ENCODE data around the gene TXNL4B. TPM values are rescaled to one million over a fixed set of nuclear protein-coding genes. Genes with fewer than 3 reads are reported as not detected.

TXNL4B gene
- total RNA-seq, 1 experiment from 2014 or later: 7.7 TPM

- no TSS peak for BruUV-seq (replicated peaks)
- in situ Hi-C loops (cut with HindIII; ENCODE audit: low pct_unique_long_range_greater_than_20kb, low sequenced_read_pairs) (no loop called here), intact Hi-C loops (cut with micrococcal nuclease; ENCODE audit: unreplicated experiment) (no loop called here)
- H3K36me3 ChIP-seq (ENCODE audit: control insufficient read depth, insufficient read depth, low read length): no peaks in the 10 kb centered on the region
- no peak for DNase-seq (ENCODE audit: low read depth, low spot score)
- TF ChIP-seq CTCF (IDR thresholded peaks at IDR 0.05): no peak
- no peak for TF ChIP-seq REST (IDR thresholded peaks at IDR 0.05; ENCODE audit: insufficient read depth in 1 of 2, low read depth in 2 of 2, low read length in 1 of 2)
- TF ChIP-seq SIN3A (IDR thresholded peaks at IDR 0.05; ENCODE audit: borderline replicate concordance, insufficient read depth, low read depth, low read length): no peak
- no peak for TF ChIP-seq TCF7L2 (IDR thresholded peaks at IDR 0.05; ENCODE audit: low read depth, low read length)
- no peak for TF ChIP-seq POLR2AphosphoS5 (IDR thresholded peaks at IDR 0.05; ENCODE audit: low read depth, low read length)
- H3K27me3 ChIP-seq (ENCODE audit: control insufficient read depth, insufficient read depth, low read length): no peaks in the 10 kb centered on the region
- ChIA-PET CTCF (no interaction called here), POLR2A (no interaction called here)
- H3K4me1 ChIP-seq (ENCODE audit: control insufficient read depth, insufficient read depth, low read length): no peaks in the 10 kb centered on the region
- ATAC-seq: no peak
- no peak overlapping the region for H3K27ac ChIP-seq (ENCODE audit: low read length)
- no peaks in the 10 kb centered on the region for H3K9me3 ChIP-seq (ENCODE audit: control insufficient read depth, insufficient read depth, low read depth, low read length)
- H3K4me3 ChIP-seq (ENCODE audit: low read depth in 2 of 2, low read length in 2 of 2): no peak overlapping the region
Measured at GRCh38 chr16:72044825-72045359, 48.5 kb downstream of the TXNL4B start.

- Histone ChIP-seq H3K9me3 (ENCODE audit: control insufficient read depth, insufficient read depth, low read depth, low read length) (no peaks in the 10 kb centered on the region), H3K36me3 (ENCODE audit: control insufficient read depth, insufficient read depth, low read length) (no peaks in the 10 kb centered on the region), H3K27me3 (ENCODE audit: control insufficient read depth, insufficient read depth, low read length) (no peaks in the 10 kb centered on the region), H3K4me1 (ENCODE audit: control insufficient read depth, insufficient read depth, low read length) (no peaks in the 10 kb centered on the region), H3K27ac (ENCODE audit: low read length) (no peak overlapping the region), H3K4me3 (ENCODE audit: low read depth in 2 of 2, low read length in 2 of 2) (no peak overlapping the region)
- POLR2A ChIA-PET: no interaction called here
- no peak for ATAC-seq
- TF ChIP-seq CTCF (IDR thresholded peaks at IDR 0.05): no peak
- TF ChIP-seq POLR2AphosphoS5 (IDR thresholded peaks at IDR 0.05; ENCODE audit: low read depth, low read length): no peak
- no peak for TF ChIP-seq REST (IDR thresholded peaks at IDR 0.05; ENCODE audit: insufficient read depth in 1 of 2, low read depth in 2 of 2, low read length in 1 of 2)
- no peak for TF ChIP-seq TCF7L2 (IDR thresholded peaks at IDR 0.05; ENCODE audit: low read depth, low read length)
- no peak for TF ChIP-seq SIN3A (IDR thresholded peaks at IDR 0.05; ENCODE audit: borderline replicate concordance, insufficient read depth, low read depth, low read length)
- intact Hi-C loops (cut with micrococcal nuclease; ENCODE audit: unreplicated experiment): no loop called here
- CTCF ChIA-PET: no interaction called here
- in situ Hi-C loops (cut with HindIII; ENCODE audit: low pct_unique_long_range_greater_than_20kb, low sequenced_read_pairs): no loop called here
- no peak for DNase-seq (ENCODE audit: low read depth, low spot score)
- no TSS peak for BruUV-seq (replicated peaks)
Measured at GRCh38 chr16:72044296-72044695, 49.1 kb downstream of the TXNL4B start.

Measured in Panc1 (cell line).